Caco-2 (cell line): ENCODE results near the gene AKAP8L. TPM values are rescaled to one million over a fixed set of nuclear protein-coding genes. Genes with fewer than 3 reads are reported as not detected.

ENCODE experiments used
- BruUV-seq: library from RNA; stranded (reverse); fragments of 400-500 nt; replicated peaks from 2 replicates; lab custom pipeline; 2021; lab: Mats Ljungman, UMichigan
- CTCF ChIA-PET: fragments of 300-600 bp; sonication (Branson Sonifier 250); formaldehyde crosslinking; loops from one replicate; lab custom pipeline; 2022; ENCODE audit warnings: antibody characterized with exemption; lab: Charles Lee
- POLR2A ChIA-PET: fragments of 300-600 bp; sonication (Branson Sonifier 250); formaldehyde crosslinking; loops from one replicate; lab custom pipeline; 2022; ENCODE audit warnings: antibody characterized with exemption; lab: Charles Lee
- DNase-seq, 2 experiments: peaks; one replicate each; pipeline versions ENCODE4 v3.0.0 to v3.0.0-alpha.2; 2020 to 2022
- H3K27me3 ChIP-seq: replicated peaks from 2 replicates; pipeline ENCODE4 v1.6.0; 2011; ENCODE audit warnings: low read length; ENCODE audit not compliant: control insufficient read depth, insufficient read depth
- H3K36me3 ChIP-seq: 2 replicates; pipeline ENCODE4 v1.5.1; 2011; ENCODE audit warnings: low read length; ENCODE audit not compliant: control insufficient read depth, insufficient read depth
- H3K4me1 ChIP-seq: fragments of 250-450 bp; sonication (Bioruptor Pico); 2 replicates; pipeline ENCODE4 v1.5.1; 2020; ENCODE audit warnings: mild to moderate bottlenecking
- H3K4me3 ChIP-seq: 2 replicates; pipeline ENCODE4 v1.5.1; 2011; ENCODE audit warnings: low read depth, mild to moderate bottlenecking, control low read depth, low read length
- H3K9me3 ChIP-seq: fragments of 250-450 bp; sonication (Bioruptor Pico); 2 replicates; pipeline ENCODE4 v1.5.1; 2020; ENCODE audit warnings: mild to moderate bottlenecking, moderate library complexity
- H3K27ac Mint-ChIP-seq: one replicate; pipeline ENCODE4 v1.8.0; 2022; ENCODE audit warnings: mixed read lengths; ENCODE audit not compliant: unreplicated experiment
- H3K27me3 Mint-ChIP-seq: one replicate; pipeline ENCODE4 v1.8.0; 2022; ENCODE audit warnings: mixed read lengths; ENCODE audit not compliant: insufficient read depth, unreplicated experiment
- H3K36me3 Mint-ChIP-seq: one replicate; pipeline ENCODE4 v1.8.0; 2022; ENCODE audit warnings: mild to moderate bottlenecking, mixed read lengths; ENCODE audit not compliant: insufficient read depth, unreplicated experiment
- H3K4me1 Mint-ChIP-seq: one replicate; pipeline ENCODE4 v1.8.0; 2022; ENCODE audit warnings: low read depth, mixed read lengths; ENCODE audit not compliant: unreplicated experiment
- H3K4me3 Mint-ChIP-seq: one replicate; pipeline ENCODE4 v1.8.0; 2022; ENCODE audit warnings: mild to moderate bottlenecking, moderate library complexity, mixed read lengths; ENCODE audit not compliant: unreplicated experiment
- H3K9me3 Mint-ChIP-seq: one replicate; pipeline ENCODE4 v1.8.0; 2022; ENCODE audit warnings: mixed read lengths; ENCODE audit not compliant: unreplicated experiment
- intact Hi-C: fragments of 100-400 bp; cut with micrococcal nuclease; formaldehyde crosslinking; loops from one replicate; pipeline ENCODE4 v1.10.0; 2022; ENCODE audit not compliant: unreplicated experiment
- total RNA-seq: library from RNA; stranded (reverse); gene quantifications from 2 replicates; pipeline ENCODE4 v1.2.3, GENCODE V29; 2022
- TF ChIP-seq, protein P1 (sequence below), 2 experiments: fragments of 200-600 bp in 1 of 2; IDR thresholded peaks; 1 replicate in 1 of 2; 2 replicates in 1 of 2; pipeline versions ENCODE4 v1.5.1 to v1.8.0; 2011 to 2022; ENCODE audit warnings: antibody characterized with exemption in 1 of 2, control low read depth in 1 of 2, inconsistent platforms in 1 of 2, low read depth in 1 of 2, low read length in 1 of 2, mild to moderate bottlenecking in 1 of 2, moderate library complexity in 1 of 2; ENCODE audit not compliant: insufficient read depth in 1 of 2, severe bottlenecking in 1 of 2, unreplicated experiment in 1 of 2

The AKAP8L gene
- total RNA-seq, 1 experiment from 2014 or later = 112 TPM

- Histone ChIP-seq H3K9me3 (no peaks in the 10 kb centered on the region), H3K36me3 (no peaks in the 10 kb centered on the region), H3K27me3 (no peaks in the 10 kb centered on the region), H3K4me3 (peak within 1 kb of the TSS; percentile 98), H3K4me1 (peaks cover 18% of the 10 kb centered on the region)
- Mint-ChIP-seq H3K36me3 (peaks cover 58% of the 10 kb centered on the region), H3K4me3 (peak within 1 kb of the TSS; percentile 86), H3K27ac (peak within 1 kb of the TSS; percentile 100), H3K27me3 (no peaks in the 10 kb centered on the region), H3K4me1 (peaks cover 16% of the 10 kb centered on the region), H3K9me3 (no peaks in the 10 kb centered on the region)
- BruUV-seq = no TSS peak
- intact Hi-C loops = loop anchor here (1.0 to 5.0 kb wide), 4 partner anchors 38 to 178 kb away; partner anchors contain the start of genes AKAP8L and BRD4
- peak; percentile 97 to 98 for DNase-seq
- ChIA-PET POLR2A (interaction anchor here (0.6 to 4.1 kb wide), 12 partner anchors 9 to 198 kb away, joined by 3 to 40 read pairs (median 5); partner anchors contain the start of genes AKAP8L and BRD4), CTCF (interaction anchor here (0.6 to 3.0 kb wide), 9 partner anchors 40 to 937 kb away, joined by 3 to 20 read pairs (median 4); partner anchors contain the start of gene AKAP8L)
- TF ChIP-seq, protein P1, sequence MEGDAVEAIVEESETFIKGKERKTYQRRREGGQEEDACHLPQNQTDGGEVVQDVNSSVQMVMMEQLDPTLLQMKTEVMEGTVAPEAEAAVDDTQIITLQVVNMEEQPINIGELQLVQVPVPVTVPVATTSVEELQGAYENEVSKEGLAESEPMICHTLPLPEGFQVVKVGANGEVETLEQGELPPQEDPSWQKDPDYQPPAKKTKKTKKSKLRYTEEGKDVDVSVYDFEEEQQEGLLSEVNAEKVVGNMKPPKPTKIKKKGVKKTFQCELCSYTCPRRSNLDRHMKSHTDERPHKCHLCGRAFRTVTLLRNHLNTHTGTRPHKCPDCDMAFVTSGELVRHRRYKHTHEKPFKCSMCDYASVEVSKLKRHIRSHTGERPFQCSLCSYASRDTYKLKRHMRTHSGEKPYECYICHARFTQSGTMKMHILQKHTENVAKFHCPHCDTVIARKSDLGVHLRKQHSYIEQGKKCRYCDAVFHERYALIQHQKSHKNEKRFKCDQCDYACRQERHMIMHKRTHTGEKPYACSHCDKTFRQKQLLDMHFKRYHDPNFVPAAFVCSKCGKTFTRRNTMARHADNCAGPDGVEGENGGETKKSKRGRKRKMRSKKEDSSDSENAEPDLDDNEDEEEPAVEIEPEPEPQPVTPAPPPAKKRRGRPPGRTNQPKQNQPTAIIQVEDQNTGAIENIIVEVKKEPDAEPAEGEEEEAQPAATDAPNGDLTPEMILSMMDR (IDR thresholded peaks at IDR 0.05; ENCODE audit: insufficient read depth in 1 of 2, low read depth in 1 of 2, low read length in 1 of 2, severe bottlenecking in 1 of 2, unreplicated experiment in 1 of 2) = no peak
Observed at GRCh38 chr19:15379083-15379998, 39.4 kb downstream of the AKAP8L start, which contains the start of gene AKAP8. TSS of gene AKAP8 (minus strand) at chr19:15379787. CDS start at chr19:15379731, 56 bp downstream.

GRCh38 chr19:15378534-15379082, 40.2 kb downstream of the AKAP8L start:
- TSS peak; percentile 25 for BruUV-seq
- Mint-ChIP-seq H3K4me3 (peak overlapping the region; percentile 86), H3K27ac (peak overlapping the region; percentile 100), H3K9me3 (no peaks in the 10 kb centered on the region), H3K36me3 (peaks cover 65% of the 10 kb centered on the region), H3K4me1 (peaks cover 16% of the 10 kb centered on the region), H3K27me3 (no peaks in the 10 kb centered on the region)
- CTCF ChIA-PET = interaction anchor here (1.0 to 3.0 kb wide), 6 partner anchors 41 to 305 kb away, joined by 3 to 20 read pairs (median 3); partner anchors contain the start of gene AKAP8L
- TF ChIP-seq, protein P1 (IDR thresholded peaks at IDR 0.05; ENCODE audit: insufficient read depth in 1 of 2, low read depth in 1 of 2, low read length in 1 of 2, severe bottlenecking in 1 of 2, unreplicated experiment in 1 of 2) = no peak
- H3K36me3 ChIP-seq = no peaks in the 10 kb centered on the region
- peak overlapping the region; percentile 98 for H3K4me3 ChIP-seq
- intact Hi-C loops = loop anchor here (1.0 to 5.0 kb wide), 4 partner anchors 39 to 179 kb away; partner anchors contain the start of genes AKAP8L and BRD4
- H3K4me1 ChIP-seq = peaks cover 18% of the 10 kb centered on the region
- POLR2A ChIA-PET = interaction anchor here (0.6 to 4.1 kb wide), 8 partner anchors 9 to 198 kb away, joined by 3 to 40 read pairs (median 5); partner anchors contain the start of gene AKAP8L
- no peaks in the 10 kb centered on the region for H3K27me3 ChIP-seq
- DNase-seq = peak in 1 of 2 experiments; percentile 48
- no peaks in the 10 kb centered on the region for H3K9me3 ChIP-seq
